ENCODE data around the gene TSPAN18. TPM values are rescaled to one million over a fixed set of nuclear protein-coding genes. Genes with fewer than 3 reads are reported as not detected.

The TSPAN18 gene
- total and polyA plus RNA-seq, 2 of the 8 experiments (the other 6 are each of a cell fraction or from before 2014, with no cell fraction given), result 5.2 to 10.2 TPM

DNA sequence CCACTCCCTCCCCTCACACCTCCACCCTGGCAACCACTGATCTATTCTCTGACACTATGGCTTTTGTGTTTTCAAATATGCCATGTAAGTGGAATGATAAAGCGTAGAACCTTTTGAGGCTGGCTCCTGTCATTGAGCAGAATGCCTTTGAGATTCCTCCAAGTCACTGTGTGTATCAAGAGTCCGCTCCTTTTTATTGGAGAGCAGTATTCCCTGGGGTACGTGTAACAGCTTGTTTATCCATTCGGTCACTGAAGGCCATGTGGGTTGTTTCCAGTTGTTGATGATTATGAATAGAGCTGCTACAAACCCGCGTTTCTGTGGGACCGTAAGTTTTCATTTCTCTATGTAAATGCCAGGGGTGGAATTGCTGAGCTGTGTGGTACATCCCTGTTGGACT lies 213.6 kb downstream of the TSPAN18 start:
- Histone ChIP-seq H2BK5ac (ENCODE audit: low read depth, low read length) (no peak overlapping the region), H4K5ac (ENCODE audit: insufficient read length, low read depth, low read length) (no peak overlapping the region), H4K91ac (replicated peaks; ENCODE audit: insufficient read length, low read length) (no peak overlapping the region), H2BK15ac (ENCODE audit: low read length) (peak overlapping the region; percentile 65; the same call in 1 of the 2 replicates), H3K23me2 (ENCODE audit: low read depth, low read length) (peaks cover 6% of the 10 kb centered on the region; the same call in 1 of the 2 replicates), H3K79me1 (ENCODE audit: low read depth, low read length) (peaks cover 13% of the 10 kb centered on the region), H3K4ac (replicated peaks; ENCODE audit: insufficient read length, low read depth, low read length) (no peak overlapping the region), H3K79me2 (ENCODE audit: control insufficient read depth in 1 of 2, insufficient read depth in 2 of 2, low read length in 2 of 2) (peaks cover 0 to 19% of the 10 kb centered on the region in 2 experiments; a peak in 3 of 4 replicates), H3K9ac (replicated peaks in 1 of 4; ENCODE audit: extremely low read depth in 1 of 4, low read depth in 3 of 4, low read length in 3 of 4) (no peak overlapping the region), H2BK20ac (ENCODE audit: low read length) (no peak overlapping the region), H3K4me2 (ENCODE audit: insufficient read depth in 1 of 2, low read depth in 2 of 2, low read length in 2 of 2) (no peak overlapping the region), H3K27me3 (replicated peaks in 1 of 4; ENCODE audit: control insufficient read depth in 3 of 4, extremely low read depth in 1 of 4, insufficient read depth in 3 of 4, low read length in 3 of 4) (no peaks in the 10 kb centered on the region), H4K20me1 (replicated peaks in 1 of 2; ENCODE audit: control insufficient read depth in 1 of 2, insufficient read depth in 2 of 2, low read length in 2 of 2) (peaks cover 2 to 10% of the 10 kb centered on the region in 2 experiments), H3K9me3 (ENCODE audit: insufficient read depth in 2 of 2, low read depth in 1 of 2, low read length in 1 of 2) (no peaks in the 10 kb centered on the region), H2AFZ (ENCODE audit: low read length) (no peak overlapping the region), H3K18ac (ENCODE audit: extremely low read depth, low read length) (no peak overlapping the region), H2BK12ac (ENCODE audit: low read depth, low read length) (no peak overlapping the region), H4K8ac (ENCODE audit: extremely low read depth, insufficient read depth, low read length) (no peak overlapping the region), H3K4me1 (replicated peaks in 1 of 4; ENCODE audit: control insufficient read depth in 3 of 4, insufficient read depth in 4 of 4, low read length in 3 of 4) (peaks cover 3 to 45% (median 29%) of the 10 kb centered on the region in 4 experiments), H3K14ac (ENCODE audit: insufficient read length) (no peak overlapping the region), H3K56ac (replicated peaks; ENCODE audit: insufficient read length, low read depth, low read length) (no peak overlapping the region), H3K27ac (ENCODE audit: low read depth, low read length) (no peak overlapping the region), H3K36me3 (ENCODE audit: control insufficient read depth in 2 of 4, insufficient read depth in 4 of 4, low read length in 3 of 4) (peaks cover 0 to 12% (median 2%) of the 10 kb centered on the region in 4 experiments; a peak in 3 of 8 replicates), H2AK5ac (ENCODE audit: low read depth, low read length) (no peak overlapping the region), H3K4me3 (ENCODE audit: extremely low read depth in 1 of 4, insufficient read depth in 2 of 4, low read depth in 3 of 4, low read length in 4 of 4) (no peak overlapping the region), H2BK120ac (replicated peaks; ENCODE audit: low read depth, low read length) (no peak overlapping the region), H3K23ac (ENCODE audit: insufficient read length) (no peak overlapping the region)
- FAIRE-seq (no peak), DNase-seq (ENCODE audit: low read depth in 1 of 2, low spot score in 2 of 2) (no peak)
- 93% methylated on average over 7 of the region's 7 CpGs; no CpG with 5 or more reads in 1 of the 2 experiments for WGBS, 2 experiments (ENCODE audit: extremely low coverage in 1 of 2, insufficient coverage in 1 of 2, insufficient read length in 1 of 2, insufficient replicate concordance in 2 of 2, low coverage in 1 of 2, low lambda C conversion rate in 2 of 2, missing lambda C conversion rate in 1 of 2)
- POLR2A ChIA-PET (ENCODE audit: partially characterized antibody), result interaction anchor here (0.7 to 1.7 kb wide), 7 partner anchors 9 to 198 kb away, joined by 3 to 15 read pairs (median 3); no protein-coding TSS in a partner anchor
- CTCF ChIA-PET (ENCODE audit: partially characterized antibody), result interaction anchor here (0.7 to 24.5 kb wide), 20 partner anchors 8 to 323 kb away, joined by 3 to 1347 read pairs (median 4); partner anchors contain the start of gene TP53I11
- no peak for TF ChIP-seq CREB1 (IDR thresholded peaks at IDR 0.05)
- TF ChIP-seq JUND (IDR thresholded peaks at IDR 0.05; ENCODE audit: low read length), result no peak
- TF ChIP-seq YY1 (IDR thresholded peaks at IDR 0.05; ENCODE audit: low read depth, low read length), result no peak
- no peak for TF ChIP-seq CHD2 (IDR thresholded peaks at IDR 0.05; ENCODE audit: low read length)
- TF ChIP-seq SUZ12 (IDR thresholded peaks at IDR 0.05; ENCODE audit: low read length), result no peak
- TF ChIP-seq BRCA1 (IDR thresholded peaks at IDR 0.05; ENCODE audit: low read depth, low read length), result no peak
- no peak for TF ChIP-seq RAD21 (IDR thresholded peaks at IDR 0.05 in 1 of 2, conservative IDR thresholded peaks at IDR 0.05 in 1 of 2; ENCODE audit: low read depth in 2 of 2, low read length in 2 of 2)
- TF ChIP-seq, protein P1, sequence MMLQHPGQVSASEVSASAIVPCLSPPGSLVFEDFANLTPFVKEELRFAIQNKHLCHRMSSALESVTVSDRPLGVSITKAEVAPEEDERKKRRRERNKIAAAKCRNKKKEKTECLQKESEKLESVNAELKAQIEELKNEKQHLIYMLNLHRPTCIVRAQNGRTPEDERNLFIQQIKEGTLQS (IDR thresholded peaks at IDR 0.05; ENCODE audit: insufficient read depth, low read depth, low read length), result no peak
- TF ChIP-seq GABPA (IDR thresholded peaks at IDR 0.05; ENCODE audit: borderline replicate concordance, insufficient read depth, low read length), result no peak
- TF ChIP-seq, protein P2, sequence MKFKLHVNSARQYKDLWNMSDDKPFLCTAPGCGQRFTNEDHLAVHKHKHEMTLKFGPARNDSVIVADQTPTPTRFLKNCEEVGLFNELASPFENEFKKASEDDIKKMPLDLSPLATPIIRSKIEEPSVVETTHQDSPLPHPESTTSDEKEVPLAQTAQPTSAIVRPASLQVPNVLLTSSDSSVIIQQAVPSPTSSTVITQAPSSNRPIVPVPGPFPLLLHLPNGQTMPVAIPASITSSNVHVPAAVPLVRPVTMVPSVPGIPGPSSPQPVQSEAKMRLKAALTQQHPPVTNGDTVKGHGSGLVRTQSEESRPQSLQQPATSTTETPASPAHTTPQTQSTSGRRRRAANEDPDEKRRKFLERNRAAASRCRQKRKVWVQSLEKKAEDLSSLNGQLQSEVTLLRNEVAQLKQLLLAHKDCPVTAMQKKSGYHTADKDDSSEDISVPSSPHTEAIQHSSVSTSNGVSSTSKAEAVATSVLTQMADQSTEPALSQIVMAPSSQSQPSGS (IDR thresholded peaks at IDR 0.05; ENCODE audit: low read length), result no peak
- no peak for TF ChIP-seq CBX5 (IDR thresholded peaks at IDR 0.05; ENCODE audit: low read depth, low read length)
